HG02852 (cell line): ENCODE data around the gene CCNF.
"Not testable (repeated sequence)": the region's sequence is repeated elsewhere in the genome, so short reads cannot be mapped to it uniquely, and the experiment has no call there.

Source experiments
- ATAC-seq: cut with Tn5 transposase; IDR thresholded peaks from one replicate; pipeline ENCODE4 v1.9.1; 2021; ENCODE audit warnings: mild to moderate bottlenecking, moderate library complexity; ENCODE audit not compliant: unreplicated experiment

Gene CCNF

DNA sequence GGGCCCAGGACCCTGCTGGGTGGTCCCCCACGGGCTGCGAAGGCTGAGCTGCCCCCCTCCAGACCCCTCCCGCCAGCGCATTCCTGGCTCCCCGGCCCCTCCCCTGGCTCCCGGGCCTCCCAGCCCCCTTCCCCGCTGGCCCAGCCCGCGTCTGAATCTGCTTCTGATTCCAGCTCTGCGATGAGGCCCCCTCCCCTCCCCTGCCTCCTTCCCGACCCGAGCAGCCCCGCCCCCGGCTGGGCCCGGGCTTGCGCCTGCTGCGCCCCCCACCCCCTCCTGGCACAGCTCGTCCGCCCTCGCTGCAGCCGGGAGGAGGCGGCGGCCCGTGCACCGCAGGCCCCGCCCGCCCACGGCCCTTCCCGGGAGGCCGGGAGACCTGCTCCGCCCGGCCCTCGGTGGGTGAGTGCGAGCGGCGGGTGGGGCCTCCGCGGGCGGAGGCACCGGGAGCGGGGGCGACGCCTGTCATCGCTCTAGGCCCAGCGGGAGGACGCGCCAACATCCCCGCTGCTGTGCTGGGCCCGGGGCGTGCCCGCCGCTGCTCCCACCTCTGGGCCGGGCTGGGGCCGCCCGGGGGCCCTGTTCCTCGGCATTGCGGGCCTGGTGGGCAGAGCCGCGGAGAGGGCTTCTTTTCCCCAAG is 41.9 kb downstream of the CCNF start, which contains the start of gene NTN3:
NTN3 (plus strand) TSS at position 282 of the 637 bp plus-strand sequence. CDS start 405 bp downstream, outside the sequence.
- no peak for ATAC-seq

DNA sequence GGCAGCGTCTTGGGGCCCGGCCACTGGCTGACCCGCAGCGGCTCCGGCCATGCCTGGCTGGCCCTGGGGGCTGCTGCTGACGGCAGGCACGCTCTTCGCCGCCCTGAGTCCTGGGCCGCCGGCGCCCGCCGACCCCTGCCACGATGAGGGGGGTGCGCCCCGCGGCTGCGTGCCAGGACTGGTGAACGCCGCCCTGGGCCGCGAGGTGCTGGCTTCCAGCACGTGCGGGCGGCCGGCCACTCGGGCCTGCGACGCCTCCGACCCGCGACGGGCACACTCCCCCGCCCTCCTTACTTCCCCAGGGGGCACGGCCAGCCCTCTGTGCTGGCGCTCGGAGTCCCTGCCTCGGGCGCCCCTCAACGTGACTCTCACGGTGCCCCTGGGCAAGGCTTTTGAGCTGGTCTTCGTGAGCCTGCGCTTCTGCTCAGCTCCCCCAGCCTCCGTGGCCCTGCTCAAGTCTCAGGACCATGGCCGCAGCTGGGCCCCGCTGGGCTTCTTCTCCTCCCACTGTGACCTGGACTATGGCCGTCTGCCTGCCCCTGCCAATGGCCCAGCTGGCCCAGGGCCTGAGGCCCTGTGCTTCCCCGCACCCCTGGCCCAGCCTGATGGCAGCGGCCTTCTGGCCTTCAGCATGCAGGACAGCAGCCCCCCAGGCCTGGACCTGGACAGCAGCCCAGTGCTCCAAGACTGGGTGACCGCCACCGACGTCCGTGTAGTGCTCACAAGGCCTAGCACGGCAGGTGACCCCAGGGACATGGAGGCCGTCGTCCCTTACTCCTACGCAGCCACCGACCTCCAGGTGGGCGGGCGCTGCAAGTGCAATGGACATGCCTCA is 42.6 kb downstream of the CCNF start:
- ATAC-seq, result no peak

DNA sequence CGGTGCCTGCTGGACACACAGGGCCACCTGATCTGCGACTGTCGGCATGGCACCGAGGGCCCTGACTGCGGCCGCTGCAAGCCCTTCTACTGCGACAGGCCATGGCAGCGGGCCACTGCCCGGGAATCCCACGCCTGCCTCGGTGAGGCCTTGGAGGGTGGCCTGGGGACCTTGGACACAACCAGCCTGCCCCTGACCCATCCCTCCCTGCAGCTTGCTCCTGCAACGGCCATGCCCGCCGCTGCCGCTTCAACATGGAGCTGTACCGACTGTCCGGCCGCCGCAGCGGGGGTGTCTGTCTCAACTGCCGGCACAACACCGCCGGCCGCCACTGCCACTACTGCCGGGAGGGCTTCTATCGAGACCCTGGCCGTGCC is 43.2 kb downstream of the CCNF start:
- ATAC-seq, result no peak

DNA sequence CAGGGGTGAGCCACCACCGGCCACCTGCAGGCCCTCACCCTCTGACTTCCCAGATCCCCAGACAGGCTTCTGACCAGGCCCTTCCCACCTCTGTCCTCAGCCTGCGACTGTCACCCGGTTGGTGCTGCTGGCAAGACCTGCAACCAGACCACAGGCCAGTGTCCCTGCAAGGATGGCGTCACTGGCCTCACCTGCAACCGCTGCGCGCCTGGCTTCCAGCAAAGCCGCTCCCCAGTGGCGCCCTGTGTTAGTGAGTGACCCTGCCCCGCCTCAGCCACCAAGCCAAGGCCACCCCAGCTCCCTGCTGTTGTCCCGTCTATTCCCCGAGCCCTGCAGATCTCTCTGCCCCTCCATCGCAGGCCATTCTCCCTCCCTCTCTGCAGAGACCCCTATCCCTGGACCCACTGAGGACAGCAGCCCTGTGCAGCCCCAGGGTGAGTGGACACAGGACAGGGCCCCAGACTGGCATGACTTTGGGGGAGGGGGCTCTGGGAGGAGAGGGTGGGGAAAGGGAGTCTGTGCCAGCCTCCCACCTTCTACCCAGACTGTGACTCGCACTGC is 43.7 kb downstream of the CCNF start:
- no peak for ATAC-seq

DNA sequence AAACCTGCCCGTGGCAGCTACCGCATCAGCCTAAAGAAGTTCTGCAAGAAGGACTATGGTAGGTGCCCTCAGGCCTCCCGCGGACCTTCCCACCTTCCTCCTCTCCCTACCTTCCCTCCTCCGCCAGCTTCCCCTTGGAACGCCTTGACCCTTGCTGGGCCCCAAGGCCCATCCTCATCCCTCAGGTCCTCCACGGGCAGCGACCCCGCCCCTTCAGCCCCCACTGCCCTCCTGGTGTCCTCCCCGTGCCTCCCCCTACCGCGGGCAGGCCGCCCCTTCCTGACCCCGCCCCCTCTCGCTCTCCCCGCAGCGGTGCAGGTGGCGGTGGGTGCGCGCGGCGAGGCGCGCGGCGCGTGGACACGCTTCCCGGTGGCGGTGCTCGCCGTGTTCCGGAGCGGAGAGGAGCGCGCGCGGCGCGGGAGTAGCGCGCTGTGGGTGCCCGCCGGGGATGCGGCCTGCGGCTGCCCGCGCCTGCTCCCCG is 44.2 kb downstream of the CCNF start:
- ATAC-seq, result no peak

DNA sequence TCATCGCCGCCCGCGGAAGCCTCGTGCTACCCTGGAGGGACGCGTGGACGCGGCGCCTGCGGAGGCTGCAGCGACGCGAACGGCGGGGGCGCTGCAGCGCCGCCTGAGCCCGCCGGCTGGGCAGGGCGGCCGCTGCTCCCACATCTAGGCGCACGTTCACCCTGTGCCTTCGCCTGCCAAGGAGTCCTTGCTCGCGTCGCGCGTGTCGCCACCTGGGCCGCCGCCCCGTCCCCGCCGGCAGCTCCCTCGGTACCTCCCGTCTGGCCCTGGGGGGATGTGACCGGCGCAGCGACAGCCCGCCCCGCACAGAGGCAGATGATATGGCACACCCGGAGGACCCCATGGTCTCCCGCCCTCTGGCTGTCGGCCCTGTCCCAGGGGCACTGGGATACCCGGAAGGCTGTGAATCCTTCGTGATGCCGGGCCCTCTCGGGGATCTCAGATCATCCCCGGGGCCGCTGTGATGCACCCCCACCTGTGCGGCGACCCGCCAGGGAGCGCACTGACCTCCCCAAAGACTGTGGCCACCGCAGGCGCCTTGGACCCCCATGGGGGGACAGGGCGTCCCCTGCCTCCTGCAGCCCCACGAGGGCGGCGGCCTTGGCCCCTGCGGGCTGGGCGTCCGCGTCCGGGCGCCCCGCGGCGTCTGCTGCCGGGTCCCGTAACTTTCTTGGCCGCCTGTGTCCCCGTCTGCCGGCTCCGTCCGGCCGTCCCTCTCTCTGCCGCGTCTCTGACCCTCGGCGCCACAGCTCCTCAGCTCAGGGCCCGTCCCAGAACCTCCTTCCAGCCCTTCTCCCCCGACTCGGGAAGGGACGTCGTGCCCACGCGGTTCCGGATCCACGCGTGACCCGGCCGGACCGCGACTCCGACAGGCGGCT is 45.0 kb downstream of the CCNF start:
- ATAC-seq, result peak; percentile 24

DNA sequence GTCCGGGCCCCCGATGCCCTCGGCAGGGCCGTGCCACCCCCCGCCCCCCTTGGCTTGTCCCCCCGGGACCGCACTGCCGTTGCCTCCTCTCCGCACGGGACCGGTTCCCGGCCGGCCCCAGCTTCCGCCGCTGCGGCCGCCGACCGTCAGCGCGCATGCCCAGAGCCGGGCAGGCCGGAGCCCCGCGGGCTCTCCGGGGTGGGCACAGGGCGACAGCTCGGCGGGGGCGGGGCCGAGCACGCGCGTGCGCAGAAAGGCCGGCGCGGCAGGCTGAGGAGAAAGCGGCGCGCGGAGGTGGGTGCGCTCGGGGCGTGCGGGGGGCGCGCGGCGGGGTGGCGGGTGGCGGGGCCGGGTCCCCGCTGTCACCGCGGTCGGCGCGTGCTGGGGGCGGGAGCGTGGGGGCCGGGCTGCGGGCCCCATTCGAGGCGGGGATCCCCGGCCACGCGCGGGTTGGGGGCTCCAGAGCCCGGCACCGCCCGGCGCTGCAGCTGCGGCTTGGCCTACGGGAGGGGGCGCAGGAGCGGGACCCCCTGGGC is 45.7 kb downstream of the CCNF start, which contains the start of gene TBC1D24:
TBC1D24 (plus strand) TSS at position 251 of the 536 bp plus-strand sequence. CDS start 21,022 bp downstream, outside the sequence.
- ATAC-seq, result peak; percentile 64

DNA sequence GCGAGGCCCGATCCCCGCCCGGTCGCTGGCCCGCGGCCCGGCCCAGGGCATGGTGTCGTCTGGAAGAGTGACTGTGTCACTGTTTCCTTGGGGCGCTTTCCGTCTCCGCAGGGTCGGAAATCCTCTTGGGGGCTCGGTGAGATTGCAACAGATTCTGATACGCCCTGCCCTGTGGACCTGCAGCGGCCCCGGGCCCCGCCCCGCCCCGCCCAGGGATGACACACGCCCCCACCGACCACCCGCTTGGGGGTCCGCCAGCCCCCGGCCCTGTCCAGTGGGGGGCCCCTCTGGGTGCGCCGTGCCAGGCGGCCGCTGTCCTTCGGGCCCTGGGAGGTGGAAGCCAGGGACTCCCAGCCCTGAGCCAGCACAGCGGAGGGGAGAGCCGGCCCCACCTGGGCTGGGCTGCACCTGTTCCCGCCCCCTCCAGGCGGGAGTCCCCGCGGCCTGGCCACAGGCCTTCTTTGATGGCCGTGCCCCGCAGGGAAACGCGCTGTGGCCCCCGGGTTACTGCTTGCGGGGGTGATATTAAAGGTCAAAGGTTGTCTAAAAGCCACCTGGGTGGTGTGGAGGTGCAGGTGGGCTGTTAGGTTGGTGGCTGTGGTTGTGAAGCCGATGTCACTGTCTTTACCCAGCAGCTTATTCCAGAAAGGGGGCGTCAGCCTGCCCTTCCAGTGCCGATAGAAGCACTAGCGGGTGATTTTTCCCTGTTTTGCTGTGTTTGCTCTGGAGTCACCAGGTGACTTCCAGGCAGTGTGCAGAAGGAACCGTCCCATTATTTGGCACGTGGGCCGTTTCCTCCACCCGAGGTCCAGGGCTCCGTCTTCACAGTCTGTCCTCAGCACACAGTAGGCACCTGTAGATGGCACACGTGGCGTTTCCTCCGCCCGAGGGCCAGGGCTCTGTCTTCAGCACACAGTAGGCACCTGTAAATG is 46.4 kb downstream of the CCNF start:
- ATAC-seq, result no peak

DNA sequence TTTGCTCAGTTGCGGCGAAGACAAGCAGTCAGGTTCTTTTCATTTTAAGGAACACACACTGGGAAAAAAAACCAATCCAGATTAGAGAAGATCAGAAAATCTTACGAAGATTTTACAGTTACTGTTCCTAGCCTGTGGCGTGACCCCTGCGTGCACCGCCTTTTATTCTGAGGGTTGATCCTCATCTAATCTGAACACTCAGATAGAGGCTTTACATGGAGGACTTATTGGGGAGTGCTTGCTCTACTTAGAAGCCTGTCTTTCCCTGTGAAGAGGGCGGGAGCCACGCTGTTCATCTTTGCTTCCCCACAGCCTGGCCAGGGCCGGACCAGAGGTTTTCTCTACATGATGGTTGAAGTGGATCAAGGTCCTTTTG is 47.1 kb downstream of the CCNF start:
- no peak for ATAC-seq

DNA sequence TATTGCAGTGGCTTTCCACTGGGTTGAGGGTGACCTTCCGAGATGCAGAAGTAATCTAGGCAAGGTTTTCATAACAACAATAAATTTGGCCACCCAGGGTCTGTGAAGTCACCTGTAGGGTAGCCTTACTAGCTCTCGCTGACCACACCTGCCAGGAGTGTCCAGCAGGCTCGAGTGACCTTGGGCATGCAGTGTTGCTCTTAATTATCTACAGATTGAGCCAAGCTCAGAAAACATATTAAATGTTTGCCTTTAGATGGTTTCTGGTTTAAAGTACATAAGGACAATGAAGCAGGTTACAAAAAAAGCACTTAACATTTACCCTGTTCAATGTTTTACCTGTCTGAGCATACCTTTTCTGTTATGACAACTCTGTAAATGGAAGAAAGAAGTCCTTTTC is 47.5 kb downstream of the CCNF start:
- ATAC-seq, result no peak

DNA sequence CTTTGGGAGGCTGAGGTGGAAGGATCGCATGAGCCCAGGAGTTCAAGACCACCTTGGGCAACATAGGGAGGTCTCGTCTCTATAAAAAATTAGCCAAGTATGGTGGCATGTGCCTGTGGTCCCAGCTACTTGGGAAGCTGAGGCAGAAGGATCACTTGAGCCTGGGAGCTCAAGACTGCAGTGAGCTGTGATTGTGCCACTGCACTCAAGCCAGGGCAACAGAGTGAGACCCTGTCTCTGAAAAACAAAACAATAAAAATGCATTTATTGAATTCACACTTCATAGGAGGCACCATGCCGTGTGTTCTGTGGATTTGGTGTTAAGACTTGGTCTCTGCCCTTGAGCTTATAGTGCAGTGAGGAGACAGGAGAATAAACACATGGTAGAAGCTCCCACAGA is 48.1 kb downstream of the CCNF start:
- no peak for ATAC-seq

DNA sequence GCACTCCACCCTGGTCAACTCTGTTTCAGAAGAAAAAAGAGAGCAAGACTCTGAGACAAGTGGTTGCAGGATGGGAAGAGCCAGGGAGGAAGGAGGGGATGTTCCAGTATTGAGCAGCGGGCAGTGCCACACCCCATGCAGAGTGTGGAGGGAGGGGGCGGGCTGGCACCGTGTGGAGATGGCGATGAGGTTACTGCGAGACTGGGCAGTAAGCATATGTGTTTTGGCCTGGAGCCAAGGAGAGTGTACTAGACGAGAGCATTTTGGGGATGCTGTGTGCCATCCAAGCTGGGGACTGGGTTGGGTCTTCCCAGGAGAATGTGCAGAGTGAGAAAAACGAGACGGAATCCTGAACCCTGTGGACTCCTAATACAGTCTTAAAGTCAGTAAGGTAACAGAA is 49.0 kb downstream of the CCNF start:
- ATAC-seq, result no peak

DNA sequence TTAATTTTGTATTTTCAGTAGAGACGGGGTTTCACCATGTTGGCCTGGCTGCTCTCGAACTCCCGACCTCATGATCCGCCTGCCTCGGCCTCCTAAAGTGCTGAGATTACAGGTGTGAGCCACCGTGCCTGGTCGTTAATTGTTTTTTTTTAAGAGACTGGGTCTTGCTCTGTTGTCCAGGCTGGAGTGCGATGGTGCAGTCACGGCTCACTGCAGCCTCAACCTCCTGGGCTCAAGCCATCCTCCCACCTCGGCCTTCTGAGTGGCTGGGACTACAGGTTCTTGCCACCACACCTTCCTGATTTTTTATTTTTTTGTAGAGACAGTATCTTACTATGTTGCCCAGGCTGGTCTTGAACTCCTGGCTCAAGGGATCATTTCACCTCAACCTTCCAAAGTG is 50.7 kb downstream of the CCNF start:
- not testable (repeated sequence) for ATAC-seq

DNA sequence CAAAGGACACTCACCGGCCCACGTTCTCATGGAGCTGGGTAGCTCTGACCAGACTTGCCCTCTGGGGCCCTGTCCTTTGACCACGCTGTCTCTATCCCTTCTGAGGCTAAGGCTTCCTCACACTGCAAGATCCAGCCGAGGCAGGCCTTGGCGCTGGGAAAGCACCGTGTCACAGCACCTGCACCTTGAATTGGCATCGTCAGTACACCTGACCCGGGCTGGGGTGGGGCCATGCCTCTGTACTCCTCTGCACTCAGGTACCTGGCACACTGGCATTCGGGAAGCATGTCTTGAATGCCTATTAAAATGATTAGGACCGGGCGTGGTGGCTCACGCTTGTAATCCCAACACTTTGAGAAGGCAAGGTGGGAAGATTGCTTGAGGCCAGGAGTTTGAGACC is 51.7 kb downstream of the CCNF start:
- no peak for ATAC-seq

DNA sequence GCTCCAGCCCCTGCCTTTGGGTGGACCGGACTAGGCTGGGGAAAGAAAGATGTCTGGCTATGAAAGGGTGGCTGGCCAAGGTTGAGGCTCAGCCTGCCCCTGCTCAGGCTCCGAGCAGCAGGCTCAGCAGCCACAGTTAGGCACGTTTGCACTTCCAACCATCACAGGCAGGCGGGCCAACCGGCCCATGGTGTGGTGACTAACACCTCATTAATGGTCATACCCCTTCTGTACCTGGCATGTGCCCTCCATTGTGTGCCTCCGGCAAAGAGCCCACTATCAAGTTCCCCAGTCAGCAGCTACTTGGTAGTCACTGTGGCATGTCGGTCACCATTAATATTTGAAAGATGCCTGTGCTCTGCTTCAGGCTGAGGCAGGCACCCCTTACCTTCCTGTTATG is 52.4 kb downstream of the CCNF start:
- no peak for ATAC-seq

DNA sequence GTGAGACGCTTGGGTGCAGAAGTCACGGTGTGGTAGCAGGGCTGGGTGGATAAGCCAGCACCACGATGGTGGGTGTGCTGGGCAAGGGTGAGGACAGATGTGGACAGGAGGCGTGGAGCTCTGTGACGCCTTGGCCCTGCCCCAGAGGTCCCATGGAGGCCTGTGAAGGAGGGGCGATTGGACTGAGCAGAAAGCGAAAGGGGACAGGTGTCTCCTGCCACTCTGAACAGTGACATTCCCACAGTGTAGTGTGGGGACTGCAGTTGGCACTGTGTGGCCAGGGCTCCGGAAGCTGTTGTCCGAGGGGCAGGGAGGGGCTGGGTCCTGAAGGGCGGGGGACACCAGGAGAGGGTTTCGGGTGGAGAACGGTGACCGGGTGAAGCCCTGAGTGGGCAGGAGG is 53.0 kb downstream of the CCNF start:
- ATAC-seq, result no peak

DNA sequence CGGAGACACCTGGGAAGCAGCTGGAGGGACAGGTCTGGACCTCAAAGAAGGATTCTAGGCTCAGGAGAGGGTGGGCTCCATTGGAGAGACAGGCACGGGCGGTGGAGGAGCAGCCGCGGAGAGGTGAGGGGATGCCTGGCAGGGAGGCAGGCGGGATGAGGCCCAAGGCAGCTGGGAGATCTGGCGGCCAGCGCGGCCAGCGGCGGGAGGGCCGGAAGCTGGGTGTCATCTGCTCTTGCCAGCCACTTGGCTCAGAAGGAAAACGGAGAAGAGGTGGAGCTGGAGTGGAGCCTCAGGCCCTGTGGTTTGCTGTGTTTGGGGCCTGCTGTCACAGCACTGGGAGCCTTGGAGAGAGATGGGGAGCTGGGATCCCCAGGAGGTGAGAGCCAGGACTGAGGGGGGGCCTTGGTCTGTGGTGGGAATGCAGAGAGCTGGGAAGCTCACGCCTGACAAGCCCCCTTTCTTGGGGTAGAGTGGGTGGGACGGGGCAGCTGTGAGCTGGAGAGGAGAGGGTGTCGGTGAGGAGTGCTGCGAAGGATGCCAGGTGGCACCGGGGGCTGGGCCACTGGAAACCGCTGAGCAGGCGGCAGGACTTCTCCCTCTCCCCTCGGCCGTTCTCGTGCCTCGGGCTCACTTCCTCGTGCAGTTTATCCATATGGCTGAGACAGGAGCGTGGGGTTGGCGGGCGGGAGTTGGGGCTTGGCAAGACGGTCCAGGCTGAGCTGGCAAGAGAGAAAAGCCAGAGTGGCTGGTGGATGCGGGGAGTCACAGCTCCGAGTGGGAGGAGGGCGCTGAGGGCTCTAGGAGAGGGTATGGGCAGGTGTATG is 53.7 kb downstream of the CCNF start:
- ATAC-seq, result no peak
